K562 (cell line): ENCODE data around the gene PSMB11. TPM values are rescaled to one million over a fixed set of nuclear protein-coding genes. Genes with fewer than 3 reads are reported as not detected.

Source experiments
- ATAC-seq: fragments of 200-7000 bp; cut with Tn5 transposase; 3 replicates; pipeline ENCODE4 v1.9.1; 2020; ENCODE audit warnings: moderate library complexity
- BruUV-seq: library from RNA; stranded (reverse); fragments of 400-500 nt; replicated peaks from 2 replicates; lab custom pipeline; 2021; lab: Mats Ljungman, UMichigan
- CTCF ChIA-PET: fragments of 300-600 bp; formaldehyde crosslinking; extraction: SDS; loops from one replicate; lab custom pipeline; 2021; ENCODE audit warnings: low intra/inter-chr PET ratio; lab: Yijun Ruan, JAX
- POLR2A ChIA-PET: fragments of 300-600, 350-650 bp; sonication (Branson Sonifier 250); formaldehyde crosslinking; extraction: SDS; loops from one replicate; lab custom pipeline; 2021; ENCODE audit warnings: antibody characterized with exemption, inconsistent platforms; lab: Yijun Ruan, JAX
- DNase-seq, 4 experiments: peaks; one replicate each; pipeline versions ENCODE4 v3.0.0 to v3.0.0-alpha.2; 2011 to 2018; ENCODE audit warnings: low spot score in 3 of 4, mixed read lengths in 3 of 4; ENCODE audit errors: extremely low read depth in 1 of 4
- FAIRE-seq: peaks from 2 replicates; lab custom pipeline; 2011; peaks lifted over from hg19 to GRCh38; lab: Jason Lieb, UNC
- H2AFZ ChIP-seq: 2 replicates; pipeline ENCODE4 v1.6.0; 2011; ENCODE audit warnings: low read depth, low read length, control low read depth, inconsistent platforms
- H3K27ac ChIP-seq: fragments of 200-600 bp; 3 replicates; pipeline ENCODE4 v1.8.0; 2011; ENCODE audit warnings: low read depth, mild to moderate bottlenecking, control low read depth, inconsistent platforms, low read length, moderate library complexity, mixed read lengths; ENCODE audit errors: extremely low read depth
- H3K27me3 ChIP-seq, 2 experiments: fragments of 300-600 bp in 1 of 2; 2 replicates in 1 of 2; 3 replicates in 1 of 2; pipeline versions ENCODE4 v1.6.0 to v1.8.0; 2011; ENCODE audit warnings: inconsistent platforms in 2 of 2, low read length in 2 of 2, mild to moderate bottlenecking in 1 of 2, mixed read lengths in 1 of 2, moderate library complexity in 1 of 2; ENCODE audit not compliant: control insufficient read depth in 2 of 2, insufficient read depth in 2 of 2
- H3K36me3 ChIP-seq: fragments of 300-600 bp; 3 replicates; pipeline ENCODE4 v1.8.0; 2011; ENCODE audit warnings: mild to moderate bottlenecking, low read length, inconsistent platforms; ENCODE audit not compliant: control insufficient read depth, insufficient read depth
- H3K4me1 ChIP-seq, 2 experiments: fragments of 200-600 bp in 1 of 2; replicated peaks in 1 of 2; 2 replicates in 1 of 2; 3 replicates in 1 of 2; pipeline versions ENCODE4 v1.5.1 to v1.8.0; 2011; ENCODE audit warnings: inconsistent platforms in 2 of 2, low read length in 2 of 2, mild to moderate bottlenecking in 1 of 2, mixed read lengths in 1 of 2, moderate library complexity in 1 of 2; ENCODE audit not compliant: control insufficient read depth in 2 of 2, insufficient read depth in 2 of 2
- H3K4me2 ChIP-seq: 2 replicates; pipeline ENCODE4 v1.6.1; 2011; ENCODE audit warnings: low read length, control low read depth, inconsistent platforms, mixed read lengths; ENCODE audit not compliant: insufficient read depth
- H3K4me3 ChIP-seq: fragments of 200-600 bp; sonication (generic), shearing (Covaris generic); 2 replicates; pipeline ENCODE4 v1.5.1; 2016; ENCODE audit warnings: control low read depth, inconsistent platforms
- H3K79me2 ChIP-seq: fragments of 200-600 bp; 3 replicates; pipeline ENCODE4 v1.8.0; 2011; ENCODE audit warnings: low read length, inconsistent platforms; ENCODE audit not compliant: control insufficient read depth, insufficient read depth
- H3K9ac ChIP-seq, 2 experiments: 2 replicates each; pipeline versions ENCODE4 v1.6.0 to v1.6.1; 2011; ENCODE audit warnings: low read depth in 2 of 2, low read length in 2 of 2, control low read depth in 1 of 2, inconsistent platforms in 1 of 2, mild to moderate bottlenecking in 1 of 2, mixed read lengths in 1 of 2; ENCODE audit not compliant: insufficient read depth in 1 of 2
- H3K9me1 ChIP-seq: one replicate; pipeline ENCODE4 v1.6.0; 2011; ENCODE audit warnings: inconsistent platforms, mild to moderate bottlenecking, low read length, moderate library complexity; ENCODE audit not compliant: control insufficient read depth, insufficient read depth
- H3K9me3 ChIP-seq: replicated peaks from 2 replicates; pipeline ENCODE4 v1.5.1; 2011; ENCODE audit warnings: low read depth, low read length, inconsistent platforms; ENCODE audit not compliant: control insufficient read depth, insufficient read depth
- H4K20me1 ChIP-seq: replicated peaks from 2 replicates; pipeline ENCODE4 v1.6.1; 2011; ENCODE audit warnings: low read length, inconsistent platforms, mixed read lengths; ENCODE audit not compliant: control insufficient read depth, insufficient read depth
- FOSL1 ChIP-seq: fragments of 200-800 bp; sonication (Bioruptor generic); conservative IDR thresholded peaks from 2 replicates; pipeline ENCODE4 v1.6.1; 2016; ENCODE audit warnings: missing genetic modification characterization, missing compliant biosample characterization
- POLR2B ChIP-seq: fragments of 450-650 bp; IDR thresholded peaks from 2 replicates; pipeline ENCODE4 v1.6.1; 2018; ENCODE audit warnings: low read depth; ENCODE audit not compliant: partially characterized antibody
- THRAP3 ChIP-seq: fragments of 450-650 bp; IDR thresholded peaks from 2 replicates; pipeline ENCODE4 v1.6.1; 2016; ENCODE audit warnings: mild to moderate bottlenecking, inconsistent platforms, borderline replicate concordance
- ZNF263 ChIP-seq: sonication (generic); formaldehyde crosslinking; IDR thresholded peaks from 2 replicates; pipeline ENCODE4 v1.8.0; 2022; ENCODE audit warnings: mild to moderate bottlenecking, missing genetic modification reagents, borderline replicate concordance
- WGBS: fragments of 100-300 bp; shearing (Covaris generic); methylation state at CpG from one replicate; pipeline ENCODE4 v1.1.6; 2016; ENCODE audit warnings: low coverage, mixed read lengths; ENCODE audit not compliant: insufficient coverage; ENCODE audit errors: missing lambda C conversion rate; 5-methylcytosine and 5-hydroxymethylcytosine counted together
- in situ Hi-C: fragments of 300-500 bp; cut with MboI; formaldehyde crosslinking; loops from 4 replicates; pipeline ENCODE4 v1.15.0; 2018; ENCODE audit warnings: inconsistent platforms, mixed read lengths
- intact Hi-C: fragments of 100-400 bp; cut with micrococcal nuclease; formaldehyde crosslinking; loops from 2 replicates; pipeline ENCODE4 v1.14.2; 2022
- polyA plus RNA-seq, 8 experiments: library from polyadenylated mRNA; depleted of rRNA in 4 of 8; stranded (reverse) in 5 of 8; unstranded in 3 of 8; fragments of >200 nt; fragmentation: Nextera tagmentation in 2 of 8; fragmentation: Illumina TruSeq in 1 of 8; extraction: Ambion mirVana in 2 of 8; extraction: Trizol in 1 of 8; gene quantifications; 2 replicates each; pipeline versions ENCODE4 v1.2.1 to v1.2.3, GENCODE V29; 2011 to 2014; ENCODE audit warnings: inconsistent platforms in 1 of 8, missing spikeins in 1 of 8
- total RNA-seq, 7 experiments: library from RNA; depleted of rRNA in 6 of 7; stranded (reverse); fragments of >200 nt in 6 of 7; fragmentation: Illumina TruSeq in 2 of 7; extraction: Trizol in 2 of 7; gene quantifications; 2 replicates each; pipeline versions ENCODE4 v1.2.1 to v1.2.3, GENCODE V29; 2011 to 2021; ENCODE audit warnings: low replicate concordance in 1 of 7
- TF ChIP-seq, protein P1 (sequence below), 2 experiments: fragments of 450-650 bp in 1 of 2; sonication (generic) in 1 of 2; formaldehyde crosslinking in 1 of 2; IDR thresholded peaks in 1 of 2; conservative IDR thresholded peaks in 1 of 2; 2 replicates each; pipeline versions ENCODE4 v1.6.1 to v1.8.1; 2016 to 2023; ENCODE audit warnings: mild to moderate bottlenecking in 2 of 2, moderate library complexity in 2 of 2, inconsistent platforms in 1 of 2, missing genetic modification reagents in 1 of 2
- TF ChIP-seq, protein P2 (sequence below): fragments of 450-650 bp; IDR thresholded peaks from 2 replicates; pipeline ENCODE4 v1.6.1; 2018; ENCODE audit not compliant: partially characterized antibody
- TF ChIP-seq, protein P3 (sequence below): fragments of 250-450 bp; sonication (Bioruptor Pico); IDR thresholded peaks from 2 replicates; pipeline ENCODE4 v1.9.0; 2021; ENCODE audit warnings: mild to moderate bottlenecking, inconsistent platforms

The PSMB11 gene
- total and polyA plus RNA-seq, 9 of the 15 experiments (the other 6 are each of a cell fraction or from before 2014, with no cell fraction given), result not detected

DNA sequence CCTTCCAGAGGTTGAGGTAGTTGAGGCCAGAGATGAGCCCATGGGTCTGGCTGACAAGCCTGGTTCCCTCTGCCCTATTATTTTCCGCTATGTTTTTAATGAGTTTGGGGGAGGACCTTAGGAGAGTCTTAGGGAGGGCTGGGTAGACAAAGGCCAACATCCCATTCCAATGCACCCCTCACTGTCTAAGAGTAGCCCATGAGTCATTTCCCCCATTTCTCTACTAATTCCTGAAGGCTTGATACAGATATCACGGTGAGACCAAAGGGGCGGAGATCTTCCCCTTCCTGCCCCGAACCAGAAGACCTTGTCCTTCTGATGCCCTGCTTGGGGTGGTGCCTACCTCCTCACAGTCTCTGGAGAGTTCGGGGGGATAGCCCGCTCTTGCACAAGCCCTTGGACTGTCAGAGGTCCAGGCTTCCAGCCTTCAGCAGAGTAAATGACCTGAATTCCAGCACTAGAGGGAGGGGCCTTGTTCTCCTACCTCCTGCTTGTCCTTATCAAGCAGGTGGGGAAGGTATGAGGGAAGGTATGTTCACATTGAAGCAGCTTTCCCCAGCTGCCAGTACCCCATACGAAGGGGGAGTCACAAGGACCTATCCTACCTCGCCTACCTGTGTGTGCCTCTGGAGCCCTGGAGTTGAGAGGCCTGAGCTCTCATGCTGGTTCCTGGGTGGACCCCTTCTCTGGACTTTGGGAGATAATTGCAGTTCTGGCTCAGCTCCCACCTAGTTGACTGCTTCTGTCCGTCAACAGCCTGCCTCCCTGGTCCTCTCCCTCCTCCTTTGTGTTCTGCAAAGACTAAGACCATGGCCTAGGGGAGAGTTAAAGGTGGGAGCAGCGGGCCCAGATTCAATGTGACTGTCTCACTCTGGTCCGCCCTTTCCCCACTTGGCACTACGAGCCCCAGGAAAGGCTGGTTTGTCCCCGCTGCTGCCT lies 3.7 kb downstream of the PSMB11 start:
- H3K79me2 ChIP-seq, result no peaks in the 10 kb centered on the region
- no TSS peak for BruUV-seq
- TF ChIP-seq, protein P1, sequence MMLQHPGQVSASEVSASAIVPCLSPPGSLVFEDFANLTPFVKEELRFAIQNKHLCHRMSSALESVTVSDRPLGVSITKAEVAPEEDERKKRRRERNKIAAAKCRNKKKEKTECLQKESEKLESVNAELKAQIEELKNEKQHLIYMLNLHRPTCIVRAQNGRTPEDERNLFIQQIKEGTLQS (IDR thresholded peaks at IDR 0.05), result peak; percentile 36; the same call in 1 of the 2 replicates
- TF ChIP-seq, protein P1 (CRISPR knock-in tag; conservative IDR thresholded peaks at IDR 0.05), result no peak
- TF ChIP-seq, protein P2, sequence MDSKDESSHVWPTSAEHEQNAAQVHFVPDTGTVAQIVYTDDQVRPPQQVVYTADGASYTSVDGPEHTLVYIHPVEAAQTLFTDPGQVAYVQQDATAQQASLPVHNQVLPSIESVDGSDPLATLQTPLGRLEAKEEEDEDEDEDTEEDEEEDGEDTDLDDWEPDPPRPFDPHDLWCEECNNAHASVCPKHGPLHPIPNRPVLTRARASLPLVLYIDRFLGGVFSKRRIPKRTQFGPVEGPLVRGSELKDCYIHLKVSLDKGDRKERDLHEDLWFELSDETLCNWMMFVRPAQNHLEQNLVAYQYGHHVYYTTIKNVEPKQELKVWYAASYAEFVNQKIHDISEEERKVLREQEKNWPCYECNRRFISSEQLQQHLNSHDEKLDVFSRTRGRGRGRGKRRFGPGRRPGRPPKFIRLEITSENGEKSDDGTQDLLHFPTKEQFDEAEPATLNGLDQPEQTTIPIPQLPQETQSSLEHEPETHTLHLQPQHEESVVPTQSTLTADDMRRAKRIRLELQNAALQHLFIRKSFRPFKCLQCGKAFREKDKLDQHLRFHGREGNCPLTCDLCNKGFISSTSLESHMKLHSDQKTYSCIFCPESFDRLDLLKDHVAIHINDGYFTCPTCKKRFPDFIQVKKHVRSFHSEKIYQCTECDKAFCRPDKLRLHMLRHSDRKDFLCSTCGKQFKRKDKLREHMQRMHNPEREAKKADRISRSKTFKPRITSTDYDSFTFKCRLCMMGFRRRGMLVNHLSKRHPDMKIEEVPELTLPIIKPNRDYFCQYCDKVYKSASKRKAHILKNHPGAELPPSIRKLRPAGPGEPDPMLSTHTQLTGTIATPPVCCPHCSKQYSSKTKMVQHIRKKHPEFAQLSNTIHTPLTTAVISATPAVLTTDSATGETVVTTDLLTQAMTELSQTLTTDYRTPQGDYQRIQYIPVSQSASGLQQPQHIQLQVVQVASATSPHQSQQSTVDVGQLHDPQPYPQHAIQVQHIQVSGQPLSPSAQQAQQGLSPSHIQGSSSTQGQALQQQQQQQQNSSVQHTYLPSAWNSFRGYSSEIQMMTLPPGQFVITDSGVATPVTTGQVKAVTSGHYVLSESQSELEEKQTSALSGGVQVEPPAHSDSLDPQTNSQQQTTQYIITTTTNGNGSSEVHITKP, result peak; percentile 4
- TF ChIP-seq, protein P3, sequence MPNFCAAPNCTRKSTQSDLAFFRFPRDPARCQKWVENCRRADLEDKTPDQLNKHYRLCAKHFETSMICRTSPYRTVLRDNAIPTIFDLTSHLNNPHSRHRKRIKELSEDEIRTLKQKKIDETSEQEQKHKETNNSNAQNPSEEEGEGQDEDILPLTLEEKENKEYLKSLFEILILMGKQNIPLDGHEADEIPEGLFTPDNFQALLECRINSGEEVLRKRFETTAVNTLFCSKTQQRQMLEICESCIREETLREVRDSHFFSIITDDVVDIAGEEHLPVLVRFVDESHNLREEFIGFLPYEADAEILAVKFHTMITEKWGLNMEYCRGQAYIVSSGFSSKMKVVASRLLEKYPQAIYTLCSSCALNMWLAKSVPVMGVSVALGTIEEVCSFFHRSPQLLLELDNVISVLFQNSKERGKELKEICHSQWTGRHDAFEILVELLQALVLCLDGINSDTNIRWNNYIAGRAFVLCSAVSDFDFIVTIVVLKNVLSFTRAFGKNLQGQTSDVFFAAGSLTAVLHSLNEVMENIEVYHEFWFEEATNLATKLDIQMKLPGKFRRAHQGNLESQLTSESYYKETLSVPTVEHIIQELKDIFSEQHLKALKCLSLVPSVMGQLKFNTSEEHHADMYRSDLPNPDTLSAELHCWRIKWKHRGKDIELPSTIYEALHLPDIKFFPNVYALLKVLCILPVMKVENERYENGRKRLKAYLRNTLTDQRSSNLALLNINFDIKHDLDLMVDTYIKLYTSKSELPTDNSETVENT (CRISPR knock-in tag), result peak; percentile 36; the same call in 1 of the 2 replicates
- TF ChIP-seq POLR2B (no peak), THRAP3 (no peak), FOSL1 (tag) (peak; percentile 32; the same call in 1 of the 2 replicates), ZNF263 (peak; percentile 83)
- H3K4me2 ChIP-seq, result peak overlapping the region; percentile 46; the same call in 1 of the 2 replicates
- FAIRE-seq (peak; percentile 46), DNase-seq (no peak), ATAC-seq (peak; percentile 19)
- in situ Hi-C loops (no loop called here), intact Hi-C loops (no loop called here)
- WGBS, result 50% methylated on average over 13 of the region's 13 CpGs
- ChIA-PET POLR2A (interaction anchor here (0.5 to 1.7 kb wide), 5 partner anchors 12 to 313 kb away, joined by 3 to 5 read pairs (median 4); no protein-coding TSS in a partner anchor), CTCF (no interaction called here)
- no peaks in the 10 kb centered on the region for H3K27me3 ChIP-seq
- peaks cover 15 to 35% of the 10 kb centered on the region in 2 experiments for H3K4me1 ChIP-seq
- H3K9me3 ChIP-seq, result no peaks in the 10 kb centered on the region
- no peak overlapping the region for H3K4me3 ChIP-seq
- H4K20me1 ChIP-seq, result no peaks in the 10 kb centered on the region
- H3K36me3 ChIP-seq, result peaks cover 3% of the 10 kb centered on the region; the same call in 1 of the 3 replicates
- peak overlapping the region; percentile 12; a peak in 1 of 4 replicates for H3K9ac ChIP-seq
- H3K27ac ChIP-seq, result no peak overlapping the region; the same call in 2 of the 3 replicates
- no peaks in the 10 kb centered on the region for H3K9me1 ChIP-seq
- H2AFZ ChIP-seq, result peak overlapping the region; percentile 78
